ENCODE data around the gene BAG5.

GRCh38 chr14:103574104-103574503 is 11.6 kb upstream of the BAG5 start:
- no peak for TF ChIP-seq CTCF (IDR thresholded peaks at IDR 0.05)
- no peak for TF ChIP-seq EZH2 (IDR thresholded peaks at IDR 0.05; ENCODE audit: borderline replicate concordance, insufficient read depth, low read depth, low read length, poor library complexity, severe bottlenecking)

Data from B cell (primary cell).